ENCODE measurements around the gene TBXT.

TBXT gene

GRCh38 chr6:166162599-166163342, 4.9 kb downstream of the TBXT start:
- H3K4me3 ChIP-seq (replicated peaks; ENCODE audit: low read depth, low read length): no peak overlapping the region
- DNase-seq (ENCODE audit: extremely low read depth, insufficient read length): no peak
- peaks cover 29% of the 10 kb centered on the region for H3K36me3 ChIP-seq (ENCODE audit: control insufficient read depth, insufficient read depth, low read length)
- no peak for TF ChIP-seq CTCF (IDR thresholded peaks at IDR 0.05; ENCODE audit: insufficient read depth, low read length, poor library complexity, severe bottlenecking)
- no peaks in the 10 kb centered on the region for H3K27me3 ChIP-seq (replicated peaks; ENCODE audit: control insufficient read depth, insufficient read depth, low read length)

- no peak overlapping the region for H3K4me3 ChIP-seq (replicated peaks; ENCODE audit: low read depth, low read length)
- H3K36me3 ChIP-seq (ENCODE audit: control insufficient read depth, insufficient read depth, low read length): peaks cover 24% of the 10 kb centered on the region
- no peak for TF ChIP-seq CTCF (IDR thresholded peaks at IDR 0.05; ENCODE audit: insufficient read depth, low read length, poor library complexity, severe bottlenecking)
- DNase-seq (ENCODE audit: extremely low read depth, insufficient read length): no peak
- no peaks in the 10 kb centered on the region for H3K27me3 ChIP-seq (replicated peaks; ENCODE audit: control insufficient read depth, insufficient read depth, low read length)
These were observed 9.6 kb downstream of the TBXT start for GRCh38 chr6:166157930-166158617.

GRCh38 chr6:166156942-166157341, 10.7 kb downstream of the TBXT start:
- no peak for DNase-seq (ENCODE audit: extremely low read depth, insufficient read length)
- no peaks in the 10 kb centered on the region for H3K27me3 ChIP-seq (replicated peaks; ENCODE audit: control insufficient read depth, insufficient read depth, low read length)

DNA sequence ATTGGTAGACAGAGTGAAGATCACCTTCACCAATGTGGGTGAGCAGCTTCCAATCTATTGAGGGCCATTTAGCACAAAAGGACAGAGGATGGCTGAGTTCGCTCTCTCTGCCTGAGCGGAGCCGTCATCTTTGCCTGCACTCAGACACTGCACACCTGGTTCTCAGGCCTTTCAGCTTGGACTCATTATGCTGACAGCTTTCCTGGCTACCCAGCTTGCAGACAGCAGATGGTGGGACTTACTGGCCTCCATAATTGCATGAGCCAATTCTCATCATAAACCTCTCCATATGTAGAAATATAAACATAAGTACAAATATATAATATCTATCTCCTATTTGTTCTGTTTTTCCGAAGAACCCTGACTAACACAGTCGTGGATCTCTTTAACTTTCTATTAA, 13.7 kb downstream of the TBXT start:
- H3K4me3 ChIP-seq (replicated peaks; ENCODE audit: low read depth, low read length): no peak overlapping the region
- peaks cover 6% of the 10 kb centered on the region for H3K36me3 ChIP-seq (ENCODE audit: control insufficient read depth, insufficient read depth, low read length)
- DNase-seq (ENCODE audit: extremely low read depth, insufficient read length): no peak
- no peaks in the 10 kb centered on the region for H3K27me3 ChIP-seq (replicated peaks; ENCODE audit: control insufficient read depth, insufficient read depth, low read length)
- TF ChIP-seq CTCF (IDR thresholded peaks at IDR 0.05; ENCODE audit: insufficient read depth, low read length, poor library complexity, severe bottlenecking): no peak

More at GRCh38 chr6:166156942-166157341, 10.7 kb downstream of the TBXT start:
- peaks cover 15% of the 10 kb centered on the region for H3K36me3 ChIP-seq (ENCODE audit: control insufficient read depth, insufficient read depth, low read length)
- no peak for TF ChIP-seq CTCF (IDR thresholded peaks at IDR 0.05; ENCODE audit: insufficient read depth, low read length, poor library complexity, severe bottlenecking)
- no peak overlapping the region for H3K4me3 ChIP-seq (replicated peaks; ENCODE audit: low read depth, low read length)

- DNase-seq (ENCODE audit: extremely low read depth, insufficient read length): no peak
- TF ChIP-seq CTCF (IDR thresholded peaks at IDR 0.05; ENCODE audit: insufficient read depth, low read length, poor library complexity, severe bottlenecking): no peak
- Histone ChIP-seq H3K27me3 (replicated peaks; ENCODE audit: control insufficient read depth, insufficient read depth, low read length) (no peaks in the 10 kb centered on the region), H3K36me3 (ENCODE audit: control insufficient read depth, insufficient read depth, low read length) (peaks cover 2% of the 10 kb centered on the region; the same call in 1 of the 2 replicates), H3K4me3 (replicated peaks; ENCODE audit: low read depth, low read length) (no peak overlapping the region)
These were observed 15.0 kb downstream of the TBXT start for GRCh38 chr6:166152660-166153059.

Measured in GM06990 (cell line).